Naive B cell (primary cell): Measurements from ENCODE around the gene SLC43A1. TPM values are rescaled to one million over a fixed set of nuclear protein-coding genes. Genes with fewer than 3 reads are reported as not detected.

ENCODE experiments used
- polyA plus RNA-seq, 6 donors: library from polyadenylated mRNA; unstranded; fragments of 300-500 nt; fragmentation: Illumina TruSeq; gene quantifications; one replicate each; pipeline ENCODE4 v1.2.3, GENCODE V29; 2021; ENCODE audit warnings: low read depth in 6 of 6

Gene SLC43A1
- polyA plus RNA-seq, 6 donors from 2014 or later = 3.2 to 10.9 (median 4.6) TPM

Other genes starting within 250 kb of the SLC43A1 start
- gene TNKS1BP1, start 190.8 kb downstream of the SLC43A1 start, polyA plus RNA-seq = 1 to 10 TPM in 5 of 6 donors, not detected in 1; 1.1 to 3.8 (median 2.9) TPM
- gene SSRP1, start 179.8 kb downstream of the SLC43A1 start, polyA plus RNA-seq = 10 to 100 TPM; 22.7 to 39.6 (median 32.8) TPM
- gene P2RX3, start 177.3 kb downstream of the SLC43A1 start, polyA plus RNA-seq = not detected
- gene PRG3, start 134.6 kb downstream of the SLC43A1 start, polyA plus RNA-seq = not detected
- not detected for gene PRG2, start 125.1 kb downstream of the SLC43A1 start, polyA plus RNA-seq
- 10 to 100 TPM; 14.5 to 20.8 (median 17.5) TPM for gene SLC43A3, start 88.6 kb downstream of the SLC43A1 start, polyA plus RNA-seq
- under 1 TPM in 1 of 6 donors, not detected in 5; 0.12 TPM for gene RTN4RL2, start 55.2 kb downstream of the SLC43A1 start, polyA plus RNA-seq
- gene TIMM10, start 15.1 kb upstream of the SLC43A1 start, polyA plus RNA-seq = 100 to 1,000 TPM in 1 of 6 donors, 10 to 100 TPM in 5; 64.9 to 105 (median 79.9) TPM
- under 1 TPM in 3 of 6 donors, not detected in 3; 0.18 to 0.40 (median 0.34) TPM for gene SMTNL1, start 21.9 kb upstream of the SLC43A1 start, polyA plus RNA-seq
- gene UBE2L6, start 52.0 kb upstream of the SLC43A1 start, polyA plus RNA-seq = 100 to 1,000 TPM; 182 to 310 (median 219) TPM
- under 1 TPM in 1 of 6 donors, not detected in 5; 0.82 TPM for gene SERPING1, start 82.0 kb upstream of the SLC43A1 start, polyA plus RNA-seq
- not detected for gene YPEL4, start 134.2 kb upstream of the SLC43A1 start, polyA plus RNA-seq
- gene CLP1, start 142.1 kb upstream of the SLC43A1 start, polyA plus RNA-seq = 10 to 100 TPM; 15.1 to 62.2 (median 19.0) TPM
- 10 to 100 TPM in 5 of 6 donors, 1 to 10 TPM in 1; 6.1 to 39.2 (median 28.2) TPM for gene ZDHHC5, start 152.4 kb upstream of the SLC43A1 start, polyA plus RNA-seq
- 10 to 100 TPM; 17.6 to 24.3 (median 21.7) TPM for gene MED19, start 196.5 kb upstream of the SLC43A1 start, polyA plus RNA-seq
- gene TMX2, start 196.9 kb upstream of the SLC43A1 start, polyA plus RNA-seq = 10 to 100 TPM; 61.5 to 77.9 (median 72.3) TPM
- gene SELENOH, start 225.8 kb upstream of the SLC43A1 start, polyA plus RNA-seq = 100 to 1,000 TPM; 299 to 401 (median 350) TPM
- gene BTBD18, start 236.1 kb upstream of the SLC43A1 start, polyA plus RNA-seq = 1 to 10 TPM in 3 of 6 donors, under 1 TPM in 2, not detected in 1; 0.47 to 1.6 (median 1.4) TPM
- gene CTNND1, start 246.1 kb upstream of the SLC43A1 start, polyA plus RNA-seq = 1 to 10 TPM in 5 of 6 donors, under 1 TPM in 1; 0.28 to 9.5 (median 7.8) TPM